ENCODE results near the gene TMSB4X. TPM values are rescaled to one million over a fixed set of nuclear protein-coding genes. Genes with fewer than 3 reads are reported as not detected.

TMSB4X gene
- total and polyA plus RNA-seq, 2 of the 8 experiments (the other 6 are each of a cell fraction or from before 2014, with no cell fraction given): 2,063 to 2,112 TPM

- H2BK12ac ChIP-seq (ENCODE audit: low read depth, low read length): no peak overlapping the region
- H3K79me2 ChIP-seq (ENCODE audit: control insufficient read depth in 1 of 2, insufficient read depth in 2 of 2, low read length in 2 of 2): no peaks in the 10 kb centered on the region
- no peak overlapping the region for H2BK5ac ChIP-seq (ENCODE audit: low read depth, low read length)
- no peak overlapping the region for H2AFZ ChIP-seq (ENCODE audit: low read length)
- CTCF ChIA-PET (ENCODE audit: partially characterized antibody): interaction anchor here (0.6 to 1.2 kb wide), 2 partner anchors 19 to 240 kb away, joined by 3 read pairs; no protein-coding TSS in a partner anchor
- H3K4me2 ChIP-seq (ENCODE audit: insufficient read depth in 1 of 2, low read depth in 2 of 2, low read length in 2 of 2): no peak overlapping the region
- no peak overlapping the region for H3K18ac ChIP-seq (ENCODE audit: extremely low read depth, low read length)
- no peak overlapping the region for H4K5ac ChIP-seq (ENCODE audit: insufficient read length, low read depth, low read length)
- no peak overlapping the region for H3K9ac ChIP-seq (replicated peaks in 1 of 4; ENCODE audit: extremely low read depth in 1 of 4, low read depth in 3 of 4, low read length in 3 of 4)
- no peak overlapping the region for H2AK5ac ChIP-seq (ENCODE audit: low read depth, low read length)
- POLR2A ChIA-PET (ENCODE audit: partially characterized antibody): no interaction called here
- H3K4ac ChIP-seq (replicated peaks; ENCODE audit: insufficient read length, low read depth, low read length): no peak overlapping the region
- H2BK20ac ChIP-seq (ENCODE audit: low read length): no peak overlapping the region
- no peak overlapping the region for H2BK15ac ChIP-seq (ENCODE audit: low read length)
- H3K27me3 ChIP-seq (replicated peaks in 1 of 4; ENCODE audit: control insufficient read depth in 3 of 4, extremely low read depth in 1 of 4, insufficient read depth in 3 of 4, low read length in 3 of 4): no peaks in the 10 kb centered on the region
- H4K8ac ChIP-seq (ENCODE audit: extremely low read depth, insufficient read depth, low read length): no peak overlapping the region
- no peak for FAIRE-seq
- peaks cover 0 to 2% (median 1%) of the 10 kb centered on the region in 4 experiments; a peak in 2 of 7 replicates for H3K4me1 ChIP-seq (replicated peaks in 1 of 4; ENCODE audit: control insufficient read depth in 3 of 4, insufficient read depth in 4 of 4, low read length in 3 of 4)
- 92% methylated on average over 2 of the region's 3 CpGs; no CpG with 5 or more reads in 1 of the 2 experiments for WGBS, 2 experiments (ENCODE audit: extremely low coverage in 1 of 2, insufficient coverage in 1 of 2, insufficient read length in 1 of 2, insufficient replicate concordance in 2 of 2, low coverage in 1 of 2, low lambda C conversion rate in 2 of 2, missing lambda C conversion rate in 1 of 2)
- H4K91ac ChIP-seq (replicated peaks; ENCODE audit: insufficient read length, low read length): no peak overlapping the region
- H4K20me1 ChIP-seq (replicated peaks in 1 of 2; ENCODE audit: control insufficient read depth in 1 of 2, insufficient read depth in 2 of 2, low read length in 2 of 2): no peaks in the 10 kb centered on the region
- no peaks in the 10 kb centered on the region for H3K79me1 ChIP-seq (ENCODE audit: low read depth, low read length)
- no peak overlapping the region for H3K56ac ChIP-seq (replicated peaks; ENCODE audit: insufficient read length, low read depth, low read length)
- no peak overlapping the region for H3K14ac ChIP-seq (ENCODE audit: insufficient read length)
- H3K27ac ChIP-seq (ENCODE audit: low read depth, low read length): no peak overlapping the region
- no peak for DNase-seq (ENCODE audit: low read depth in 1 of 2, low spot score in 2 of 2)
- H3K23me2 ChIP-seq (ENCODE audit: low read depth, low read length): no peaks in the 10 kb centered on the region
- no peak overlapping the region for H3K23ac ChIP-seq (ENCODE audit: insufficient read length)
- H3K36me3 ChIP-seq (ENCODE audit: control insufficient read depth in 2 of 4, insufficient read depth in 4 of 4, low read length in 3 of 4): no peaks in the 10 kb centered on the region
- H2BK120ac ChIP-seq (replicated peaks; ENCODE audit: low read depth, low read length): no peak overlapping the region
- no peaks in the 10 kb centered on the region for H3K9me3 ChIP-seq (ENCODE audit: insufficient read depth in 2 of 2, low read depth in 1 of 2, low read length in 1 of 2)
- H3K4me3 ChIP-seq (ENCODE audit: extremely low read depth in 1 of 4, insufficient read depth in 2 of 4, low read depth in 3 of 4, low read length in 4 of 4): no peak overlapping the region
Measured at GRCh38 chrX:13009273-13009672, 34.4 kb downstream of the TMSB4X start.

Data from H1 (cell line).